GM21529 (cell line): ENCODE measurements around the gene KCTD20.
A peak's percentile ranks its signal among the peaks of the same experiment; 100 is the strongest.
"Not testable (repeated sequence)": the region's sequence is repeated elsewhere in the genome, so short reads cannot be mapped to it uniquely, and the experiment has no call there.

Experiments used
- ATAC-seq: cut with Tn5 transposase; IDR thresholded peaks from one replicate; pipeline ENCODE4 v1.9.1; 2021; ENCODE audit not compliant: unreplicated experiment

Gene KCTD20

GRCh38 chr6:36442671-36443470 is at the start of gene KCTD20, which contains the start of gene PXT1:
KCTD20 (plus strand) TSS chr6:36443000; CDS start chr6:36470098, 27,098 bp downstream.
PXT1 (minus strand) TSS chr6:36442854; CDS start chr6:36426082, 16,772 bp downstream.
- ATAC-seq, result peak; percentile 74

DNA sequence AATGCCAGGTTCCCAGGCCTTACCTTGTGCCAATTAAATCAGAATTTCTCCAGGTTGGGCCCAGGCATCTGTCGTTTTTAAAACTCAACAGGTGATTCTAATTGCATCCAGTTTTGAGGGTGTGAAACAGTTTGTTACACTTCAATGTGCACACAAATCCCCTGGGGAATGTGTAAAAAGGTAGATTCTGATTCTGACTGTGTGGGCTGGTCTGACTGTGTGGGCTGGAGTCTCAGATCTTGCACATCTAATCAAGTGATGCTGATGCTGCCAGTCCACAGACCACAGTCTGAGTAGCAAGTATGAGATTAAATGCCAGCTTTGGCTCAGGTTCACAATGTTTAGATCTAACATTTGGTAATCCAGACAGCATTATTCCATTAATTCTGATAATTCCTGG is 42.8 kb upstream of the KCTD20 start:
- peak; percentile 49 for ATAC-seq

- ATAC-seq, result no peak
These were observed 40.3 kb upstream of the KCTD20 start for GRCh38 chr6:36402481-36402880.

- no peak for ATAC-seq
These were observed 38.6 kb upstream of the KCTD20 start for GRCh38 chr6:36404164-36404563.

DNA sequence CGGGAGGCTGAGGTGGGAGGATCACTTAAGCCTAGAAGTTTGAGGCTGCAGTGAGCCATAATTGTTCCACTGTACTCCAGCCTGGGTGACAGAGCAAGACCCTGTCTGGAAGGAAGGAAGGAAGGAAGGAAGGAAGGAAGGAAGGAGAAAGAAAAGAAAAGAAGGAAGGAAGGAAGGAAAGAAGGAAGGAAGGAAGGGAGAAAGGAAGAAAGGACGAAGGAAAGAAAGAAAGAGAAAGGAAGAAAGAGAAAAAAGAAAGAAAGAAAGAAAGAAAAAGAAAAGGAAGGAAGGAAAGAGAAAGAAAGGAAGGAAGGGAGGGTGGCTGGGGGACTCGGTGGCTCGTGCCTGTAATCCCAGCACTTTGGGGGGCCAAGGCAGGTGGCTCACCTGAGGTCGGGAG is 33.1 kb upstream of the KCTD20 start:
- ATAC-seq, result not testable (repeated sequence)

DNA sequence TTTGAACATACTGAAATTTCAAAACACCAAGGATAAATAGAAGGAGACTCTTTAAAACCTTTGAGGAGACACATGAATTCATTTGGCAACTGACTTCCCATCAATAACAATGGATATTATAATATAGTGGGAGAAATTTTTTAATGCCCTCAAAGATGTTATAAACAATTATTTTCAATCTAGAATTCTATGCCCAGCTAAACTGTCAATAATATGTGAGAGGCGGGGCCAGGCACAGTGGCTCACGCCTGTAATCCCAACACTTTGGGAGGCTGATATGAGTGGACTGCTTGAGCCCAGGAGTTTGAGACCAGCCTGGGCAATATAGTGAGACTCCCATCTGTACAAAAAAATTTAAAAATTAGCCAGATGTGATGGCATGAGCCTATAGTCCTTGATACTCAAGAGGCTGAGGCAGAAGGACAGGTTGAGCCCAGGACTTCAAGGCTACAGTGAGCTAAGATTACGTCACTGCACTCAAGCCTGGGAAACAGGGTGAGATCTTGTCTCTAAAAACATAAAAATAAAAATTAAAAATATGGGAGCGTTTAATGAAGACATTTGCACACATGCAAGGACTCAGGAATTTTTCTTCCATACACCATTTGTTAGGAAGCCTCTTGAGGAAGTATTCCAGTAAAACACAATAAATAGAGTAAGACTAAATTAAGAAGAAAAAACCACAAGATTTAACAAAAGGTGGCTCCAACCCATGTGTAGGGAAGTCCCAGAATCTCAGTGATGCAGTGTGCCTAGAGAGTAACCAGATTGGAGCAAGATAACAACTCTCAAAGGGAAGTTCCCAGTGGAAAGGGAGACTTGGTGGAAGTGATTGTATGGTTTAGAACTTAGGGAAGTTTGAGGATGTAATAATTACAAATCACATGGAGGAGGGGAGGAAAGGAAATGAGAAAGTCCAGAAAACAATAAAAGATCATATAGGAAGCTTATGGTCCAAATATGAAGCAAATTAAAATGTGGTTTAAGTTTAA is 29.0 kb upstream of the KCTD20 start:
- no peak for ATAC-seq

- ATAC-seq, result no peak
These were observed 28.3 kb upstream of the KCTD20 start for GRCh38 chr6:36414481-36414880.

GRCh38 chr6:36418558-36418957 is 24.2 kb upstream of the KCTD20 start:
- no peak for ATAC-seq

- no peak for ATAC-seq
These were observed 23.5 kb upstream of the KCTD20 start for GRCh38 chr6:36419310-36419709.

- no peak for ATAC-seq
These were observed 20.1 kb upstream of the KCTD20 start for GRCh38 chr6:36422714-36423100.

GRCh38 chr6:36423101-36423824 is 19.5 kb upstream of the KCTD20 start:
- ATAC-seq, result peak; percentile 93

- no peak for ATAC-seq
These were observed 16.2 kb upstream of the KCTD20 start for GRCh38 chr6:36426622-36427021.

DNA sequence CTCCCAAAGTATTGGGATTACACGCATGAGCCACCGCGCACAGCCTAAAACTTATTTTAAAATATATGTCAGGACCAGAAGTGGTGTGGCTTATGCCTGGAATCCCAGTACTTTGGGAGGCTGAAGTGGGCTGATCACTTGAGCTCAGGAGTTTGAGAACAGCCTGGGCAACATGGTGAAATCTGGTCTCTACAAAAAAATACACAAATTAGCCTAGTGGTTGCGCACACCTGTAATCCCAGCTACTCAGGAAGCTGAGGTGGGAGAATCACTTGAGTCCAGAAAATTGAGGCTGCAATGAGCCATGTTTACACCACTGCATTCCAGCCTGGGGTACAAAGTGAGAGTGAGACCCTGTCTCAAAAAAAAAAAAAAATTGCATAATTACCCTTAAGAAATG is 13.9 kb upstream of the KCTD20 start:
- ATAC-seq, result no peak

GRCh38 chr6:36430351-36430750 is 12.4 kb upstream of the KCTD20 start:
- no peak for ATAC-seq

GRCh38 chr6:36431197-36431596 is 11.6 kb upstream of the KCTD20 start:
- ATAC-seq, result no peak

- ATAC-seq, result no peak
These were observed 10.6 kb upstream of the KCTD20 start for GRCh38 chr6:36432151-36432671.

- no peak for ATAC-seq
These were observed 6.3 kb upstream of the KCTD20 start for GRCh38 chr6:36436466-36436865.

GRCh38 chr6:36441307-36441894 is 1.4 kb upstream of the KCTD20 start:
- peak; percentile 70 for ATAC-seq

DNA sequence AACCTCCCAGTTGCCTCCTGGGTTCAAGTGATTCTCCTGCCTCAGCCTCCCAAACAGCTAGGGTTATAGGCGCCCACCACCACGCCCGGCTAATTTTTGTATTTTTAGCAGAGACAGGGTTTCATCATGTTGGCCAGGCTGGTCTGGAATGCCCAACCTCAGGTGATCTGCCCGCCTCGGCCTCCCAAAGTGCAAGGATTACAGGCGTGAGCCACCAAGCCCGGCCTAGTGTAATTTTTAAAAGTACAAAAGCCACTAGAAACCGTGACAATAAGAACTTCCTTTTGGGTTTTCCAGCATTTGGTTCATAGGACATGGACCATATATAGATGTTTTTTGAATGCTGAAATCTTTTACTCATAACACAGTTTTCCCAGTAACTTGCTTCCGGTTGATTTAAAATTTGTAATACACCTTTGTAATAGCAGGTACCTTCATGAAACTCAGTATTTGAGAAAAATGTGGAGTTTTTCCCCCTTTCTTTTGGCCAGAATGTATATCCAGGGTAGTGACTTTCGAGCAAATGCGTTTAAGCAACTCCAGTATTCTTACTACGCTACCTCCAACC is 613 bp upstream of the KCTD20 start:
- no peak for ATAC-seq
